Lower lobe of right lung (tissue), 2 donors: ENCODE measurements around the gene BMP7. TPM values are rescaled to one million over a fixed set of nuclear protein-coding genes. Genes with fewer than 3 reads are reported as not detected.

Experiments used
- ATAC-seq, 2 donors: fragments of 200-7000 bp; cut with Tn5 transposase; one replicate each; pipeline ENCODE4 v1.9.1; 2020 to 2022; ENCODE audit warnings: mild to moderate bottlenecking in 2 of 2, moderate library complexity in 2 of 2
- DNase-seq: peaks from one replicate; pipeline ENCODE4 v3.0.0-alpha.2; 2020
- H3K27ac ChIP-seq: fragments of 200-600 bp; one replicate; pipeline ENCODE4 v1.8.0; 2022
- H3K27me3 ChIP-seq: fragments of 200-600 bp; one replicate; pipeline ENCODE4 v1.8.0; 2022; ENCODE audit warnings: low read depth
- H3K36me3 ChIP-seq: fragments of 200-600 bp; one replicate; pipeline ENCODE4 v1.8.0; 2022; ENCODE audit warnings: mild to moderate bottlenecking
- H3K4me1 ChIP-seq: fragments of 200-600 bp; one replicate; pipeline ENCODE4 v1.8.0; 2022
- H3K4me3 ChIP-seq: fragments of 200-600 bp; one replicate; pipeline ENCODE4 v1.8.0; 2022; ENCODE audit warnings: mild to moderate bottlenecking
- H3K9me3 ChIP-seq: fragments of 200-600 bp; one replicate; pipeline ENCODE4 v1.8.0; 2022
- intact Hi-C: fragments of 100-400 bp; cut with DNase I; formaldehyde crosslinking; loops from one replicate; pipeline ENCODE4 v1.11.0; 2022
- total RNA-seq: library from RNA; stranded (reverse); fragmentation: NEBNext Ultra II Directional; extraction: Animal tissue kit (Norgen Biotek cat#: 25700); gene quantifications from one replicate; pipeline ENCODE4 v1.2.1, GENCODE V29; 2021
- TF ChIP-seq, protein P1 (sequence below): fragments of 200-600 bp; IDR thresholded peaks from one replicate; pipeline ENCODE4 v1.8.0; 2022; ENCODE audit warnings: antibody characterized with exemption, mild to moderate bottlenecking
- donor health status: DM: no; HTN: yes; CAD: no; lungs with severe emphysema.

Gene BMP7
- total RNA-seq, 1 donor from 2014 or later: 0.74 TPM

DNA sequence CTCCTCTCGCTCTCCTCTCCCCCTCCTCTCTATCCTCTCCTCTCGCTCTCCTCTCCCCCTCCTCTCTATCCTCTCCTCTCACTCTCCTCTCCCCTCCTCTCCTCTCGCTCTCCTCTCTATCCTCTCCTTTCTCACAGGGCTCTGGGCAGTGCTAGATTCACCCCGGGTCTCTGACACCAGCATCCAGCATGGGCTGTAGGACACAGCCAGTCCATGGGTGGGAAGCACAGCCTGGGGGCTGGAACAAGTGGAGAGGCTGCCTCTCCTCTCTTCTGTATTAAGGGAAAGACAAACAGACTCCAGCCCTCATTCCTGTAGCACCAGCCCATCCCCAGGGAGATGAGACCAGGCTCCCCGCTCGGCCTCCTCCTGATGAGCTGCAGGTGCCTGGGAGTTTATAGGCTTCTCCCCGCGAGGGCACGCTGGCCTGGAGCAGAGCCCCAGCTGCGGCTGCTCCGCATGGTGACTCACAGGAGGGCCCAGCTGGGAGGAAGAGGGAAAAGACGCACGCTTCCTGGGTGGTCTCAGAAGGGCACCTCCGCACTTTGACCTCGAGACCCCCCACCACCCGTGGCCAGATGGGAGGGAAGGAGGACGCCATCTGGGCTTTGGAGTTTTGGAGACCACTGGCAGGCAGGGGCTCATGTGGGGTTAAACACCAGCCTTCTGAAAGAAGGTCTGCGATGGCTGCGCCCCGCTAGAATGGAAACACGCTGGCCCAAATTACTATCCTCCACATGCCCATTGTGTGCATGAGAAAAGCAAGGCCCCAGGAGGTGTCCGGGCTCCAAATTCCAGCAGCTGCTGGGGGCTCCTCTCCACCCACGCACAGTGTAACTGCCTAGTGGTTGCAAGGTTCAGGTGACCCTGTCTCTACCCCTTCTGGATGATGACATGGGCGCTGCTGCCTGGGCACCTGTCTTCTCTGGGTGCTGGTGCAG lies 68.0 kb downstream of the BMP7 start:
- DNase-seq: no peak
- no peak overlapping the region for H3K27ac ChIP-seq
- TF ChIP-seq, protein P1, sequence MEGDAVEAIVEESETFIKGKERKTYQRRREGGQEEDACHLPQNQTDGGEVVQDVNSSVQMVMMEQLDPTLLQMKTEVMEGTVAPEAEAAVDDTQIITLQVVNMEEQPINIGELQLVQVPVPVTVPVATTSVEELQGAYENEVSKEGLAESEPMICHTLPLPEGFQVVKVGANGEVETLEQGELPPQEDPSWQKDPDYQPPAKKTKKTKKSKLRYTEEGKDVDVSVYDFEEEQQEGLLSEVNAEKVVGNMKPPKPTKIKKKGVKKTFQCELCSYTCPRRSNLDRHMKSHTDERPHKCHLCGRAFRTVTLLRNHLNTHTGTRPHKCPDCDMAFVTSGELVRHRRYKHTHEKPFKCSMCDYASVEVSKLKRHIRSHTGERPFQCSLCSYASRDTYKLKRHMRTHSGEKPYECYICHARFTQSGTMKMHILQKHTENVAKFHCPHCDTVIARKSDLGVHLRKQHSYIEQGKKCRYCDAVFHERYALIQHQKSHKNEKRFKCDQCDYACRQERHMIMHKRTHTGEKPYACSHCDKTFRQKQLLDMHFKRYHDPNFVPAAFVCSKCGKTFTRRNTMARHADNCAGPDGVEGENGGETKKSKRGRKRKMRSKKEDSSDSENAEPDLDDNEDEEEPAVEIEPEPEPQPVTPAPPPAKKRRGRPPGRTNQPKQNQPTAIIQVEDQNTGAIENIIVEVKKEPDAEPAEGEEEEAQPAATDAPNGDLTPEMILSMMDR: no peak
- H3K36me3 ChIP-seq: no peaks in the 10 kb centered on the region
- H3K9me3 ChIP-seq: no peaks in the 10 kb centered on the region
- intact Hi-C loops: no loop called here
- peaks cover 12% of the 10 kb centered on the region for H3K27me3 ChIP-seq
- ATAC-seq: no peak
- H3K4me3 ChIP-seq: no peak overlapping the region
- H3K4me1 ChIP-seq: no peaks in the 10 kb centered on the region

DNA sequence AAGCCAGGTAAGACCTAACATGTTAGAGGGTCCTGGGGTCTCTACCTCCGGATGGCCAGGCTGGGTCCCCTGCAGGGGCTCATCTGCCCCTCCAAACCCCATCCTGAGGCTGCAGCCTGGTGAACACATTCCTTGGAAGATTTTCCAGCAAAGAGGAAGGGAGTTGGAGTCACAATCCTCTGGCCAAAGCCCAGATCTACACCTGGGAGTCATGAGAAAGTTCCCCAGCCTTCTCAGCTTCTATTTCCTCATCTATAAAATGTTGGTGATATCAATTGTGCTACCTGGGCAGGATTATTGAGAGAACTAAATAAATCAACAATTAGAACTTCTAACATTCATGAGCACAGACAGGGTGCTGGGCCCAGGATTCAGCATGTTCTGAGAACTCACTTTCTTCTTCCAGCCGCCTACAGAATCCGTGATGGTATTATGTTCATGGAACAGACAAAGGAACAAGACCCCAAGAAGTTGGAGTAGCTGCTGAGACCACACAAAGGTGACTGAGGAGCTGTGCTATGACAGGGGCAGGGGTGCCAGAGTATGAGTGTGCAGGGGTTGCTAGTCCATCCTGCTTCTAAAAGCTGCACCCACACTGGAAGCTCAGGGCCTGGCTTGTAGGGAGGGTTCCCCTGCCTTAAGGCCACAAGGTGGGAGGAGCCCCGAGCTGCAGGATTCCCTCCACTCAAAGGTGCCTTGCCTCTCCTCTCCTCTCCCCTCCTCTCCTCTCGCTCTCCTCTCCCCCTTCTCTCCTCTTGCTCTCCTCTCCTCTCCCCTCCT lies 68.9 kb downstream of the BMP7 start:
- Histone ChIP-seq H3K4me3 (no peak overlapping the region), H3K9me3 (no peaks in the 10 kb centered on the region), H3K27ac (no peak overlapping the region), H3K27me3 (peaks cover 12% of the 10 kb centered on the region), H3K36me3 (no peaks in the 10 kb centered on the region), H3K4me1 (no peaks in the 10 kb centered on the region)
- intact Hi-C loops: no loop called here
- ATAC-seq: no peak
- TF ChIP-seq, protein P1: no peak
- no peak for DNase-seq

DNA sequence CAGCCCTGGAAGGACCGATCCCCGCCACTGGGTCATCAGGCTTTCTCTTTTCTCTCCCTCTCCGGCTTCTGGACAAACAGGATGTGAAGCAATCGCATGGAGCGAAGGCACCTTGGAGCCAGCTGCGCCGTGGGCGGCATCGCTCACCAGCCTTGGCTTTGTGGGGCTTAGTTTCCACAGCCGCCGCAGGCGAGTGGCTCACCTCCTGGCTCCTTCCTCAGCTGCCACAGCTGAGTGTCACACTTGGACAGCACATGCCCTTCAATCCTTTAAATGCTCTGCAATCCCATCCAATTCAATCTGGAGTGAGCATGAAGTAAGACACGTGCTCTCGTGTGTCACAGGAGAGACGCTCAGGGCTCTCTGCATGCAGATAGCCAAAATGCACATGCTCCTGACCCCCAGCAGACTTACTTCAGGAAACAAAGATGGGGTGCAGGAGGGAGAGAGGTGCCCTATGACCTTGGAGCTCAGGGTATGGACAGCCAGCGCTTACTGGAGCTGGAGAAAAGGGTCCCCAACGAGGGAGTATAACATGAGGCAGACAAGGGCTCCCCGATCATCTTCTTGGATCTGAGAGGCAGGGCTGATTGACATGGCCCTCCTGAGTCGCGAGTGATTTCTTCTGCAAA lies 70.9 kb downstream of the BMP7 start:
- peaks cover 12% of the 10 kb centered on the region for H3K27me3 ChIP-seq
- no peaks in the 10 kb centered on the region for H3K4me1 ChIP-seq
- TF ChIP-seq, protein P1: no peak
- intact Hi-C loops: no loop called here
- no peak overlapping the region for H3K4me3 ChIP-seq
- no peaks in the 10 kb centered on the region for H3K9me3 ChIP-seq
- no peaks in the 10 kb centered on the region for H3K36me3 ChIP-seq
- peak; percentile 8 to 28 for ATAC-seq
- no peak for DNase-seq
- H3K27ac ChIP-seq: no peak overlapping the region

DNA sequence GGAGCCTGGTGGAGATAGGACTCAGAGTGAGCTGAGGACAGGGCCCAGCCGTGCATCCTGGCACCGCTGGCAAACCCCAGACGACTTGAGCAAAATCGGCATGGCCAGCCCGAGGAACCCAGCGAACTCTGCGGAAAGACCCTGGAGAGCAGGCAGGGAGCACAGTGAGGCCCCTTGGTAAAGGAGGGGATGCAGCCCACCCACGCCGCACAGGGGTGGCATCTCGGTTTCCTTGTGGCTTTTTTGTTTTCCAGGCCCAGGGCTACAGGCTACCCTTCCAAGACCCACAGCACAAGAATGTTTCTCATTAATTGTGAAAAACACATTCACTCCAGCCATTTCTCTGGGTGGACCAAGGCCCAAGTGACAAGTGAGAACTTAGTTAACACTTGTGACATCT lies 71.4 kb downstream of the BMP7 start:
- no peak for DNase-seq
- TF ChIP-seq, protein P1: no peak
- Histone ChIP-seq H3K27me3 (peaks cover 12% of the 10 kb centered on the region), H3K36me3 (no peaks in the 10 kb centered on the region), H3K9me3 (no peaks in the 10 kb centered on the region), H3K4me3 (no peak overlapping the region), H3K4me1 (no peaks in the 10 kb centered on the region), H3K27ac (no peak overlapping the region)
- intact Hi-C loops: no loop called here
- no peak for ATAC-seq

DNA sequence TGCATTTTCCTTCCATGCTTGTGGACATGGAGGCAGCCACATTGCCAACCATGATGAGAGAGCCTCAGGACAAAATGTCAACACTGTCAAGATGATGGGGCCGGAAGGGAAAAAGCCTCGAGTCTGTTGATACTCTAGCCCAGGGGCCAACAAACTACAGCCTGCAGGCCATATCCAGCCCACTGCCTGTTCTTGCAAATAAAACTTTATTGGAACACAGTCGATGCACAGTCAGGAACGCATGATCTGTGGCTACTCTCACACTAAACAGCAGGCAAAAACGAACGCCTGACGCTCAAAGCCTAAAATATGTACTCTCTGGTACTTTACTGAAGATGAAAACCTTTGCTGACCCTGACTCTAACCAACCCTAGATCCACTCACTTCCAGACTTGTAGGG lies 72.3 kb downstream of the BMP7 start:
- no peaks in the 10 kb centered on the region for H3K4me1 ChIP-seq
- DNase-seq: no peak
- no peaks in the 10 kb centered on the region for H3K9me3 ChIP-seq
- no peaks in the 10 kb centered on the region for H3K36me3 ChIP-seq
- TF ChIP-seq, protein P1: no peak
- intact Hi-C loops: no loop called here
- H3K4me3 ChIP-seq: no peak overlapping the region
- H3K27me3 ChIP-seq: peaks cover 9% of the 10 kb centered on the region
- ATAC-seq: no peak
- H3K27ac ChIP-seq: no peak overlapping the region
